Heart left ventricle (tissue), 13 donors: ENCODE results near the gene DAAM2.

ENCODE experiments used
- CTCF ChIP-seq, 12 donors: fragments of 200-600 bp; sonication (generic) in 4 of 12; IDR thresholded peaks; one replicate each; pipeline versions ENCODE4 v1.5.0 to v1.8.0; 2018 to 2022; ENCODE audit warnings: antibody characterized with exemption in 12 of 12, mild to moderate bottlenecking in 5 of 12
- POLR2A ChIP-seq, 2 donors: fragments of 450-650 bp; IDR thresholded peaks; one replicate each; pipeline ENCODE4 v1.6.1; 2017; ENCODE audit warnings: antibody characterized with exemption in 2 of 2, mild to moderate bottlenecking in 2 of 2, moderate library complexity in 2 of 2
- donor health status: ischemic (EF 13 %, LVEDD 7.1; RV severe dilation, severe dysfunction).
- donor health status: DM: no; HTN: yes; CAD: no.
- donor health status: DM: no; HTN: no; CAD: no.
- donor health status: ischemic (EF 25% LVEDD 6.9; RV normal size, moderate dysfunction).
- donor health status: ischemic (EF 25% LVEDD 5.7; RV mildly dilated, moderate dysfunction).
- donor health status: ischemic (EF 35%, LVEDD 5.7; RV mildly dilated, moderate dysfunction).
- donor health status: nonischemic (EF 11% LVEDD 7.7; RV severe dilation, severe dysfunction).
- donor health status: DM: yes; HTN: yes; CAD: no.
- donor health status: PGD.
- donor health status: ischemic (EF 29% LVEDD 5.4; RV normal size, mild dysfunction).
- donor health status: nonischemic (EF 23%, LVEDD 6.1; RV moderate dilation, normal function).

- no peak for TF ChIP-seq POLR2A (IDR thresholded peaks at IDR 0.05)
- no peak for TF ChIP-seq CTCF (IDR thresholded peaks at IDR 0.05)
Measured at GRCh38 chr6:39947611-39948068, 155.5 kb downstream of the DAAM2 start.
